ENCODE measurements around the gene SPATA22. TPM values are rescaled to one million over a fixed set of nuclear protein-coding genes. Genes with fewer than 3 reads are reported as not detected.
"Not testable (repeated sequence)": the region's sequence is repeated elsewhere in the genome, so short reads cannot be mapped to it uniquely, and the experiment has no call there.

Gene SPATA22
- total RNA-seq, 3 donors from 2014 or later, result not detected

DNA sequence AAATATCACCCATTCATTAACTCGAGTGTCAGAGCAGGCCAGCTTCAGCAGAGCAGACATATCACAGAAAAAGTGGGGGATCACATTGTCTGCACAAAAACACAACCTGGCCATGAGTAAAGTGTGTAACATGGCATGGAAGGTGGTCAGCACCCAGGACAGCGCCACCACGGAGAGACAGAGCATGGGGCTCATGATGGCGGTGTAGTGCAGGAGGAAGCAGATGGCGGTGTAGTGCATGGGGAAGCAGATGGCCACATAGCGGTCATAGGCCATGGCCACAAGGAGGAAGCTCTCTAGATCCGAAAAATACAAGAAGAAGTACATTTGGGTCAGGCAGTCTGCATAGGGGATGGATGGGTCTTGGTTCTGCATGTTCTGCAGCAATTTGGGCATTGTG is 38.4 kb downstream of the SPATA22 start:
- H3K4me3 Mint-ChIP-seq; DNase-seq; H3K36me3 Mint-ChIP-seq (ENCODE audit: insufficient read depth); H3K9me3 Mint-ChIP-seq; ATAC-seq; H3K4me1 Mint-ChIP-seq (ENCODE audit: low read depth): not testable (repeated sequence)
- peaks cover 15% of the 10 kb centered on the region for H3K27me3 Mint-ChIP-seq (ENCODE audit: low read depth)

DNA sequence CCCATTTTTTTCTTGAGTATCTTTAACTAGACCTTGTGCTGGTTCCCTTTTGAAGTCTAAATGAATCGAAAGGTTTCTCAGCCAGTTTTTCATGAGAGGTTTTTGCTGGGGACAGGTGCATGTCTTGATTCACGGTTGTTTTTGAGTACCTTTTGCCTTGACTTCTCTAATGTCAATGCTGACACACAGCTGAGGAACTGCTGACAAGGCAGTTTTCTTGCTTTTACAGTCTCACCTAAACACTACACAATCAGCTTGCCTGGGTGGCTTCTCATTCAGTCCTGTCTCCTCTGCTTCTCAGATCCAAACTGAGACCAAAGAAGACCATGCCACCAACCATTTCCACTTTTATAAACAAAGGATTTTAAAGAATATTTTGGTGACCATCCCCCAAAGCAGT is 53.4 kb downstream of the SPATA22 start:
- ATAC-seq, result no peak
- no peak overlapping the region for H3K4me3 Mint-ChIP-seq
- peaks cover 20% of the 10 kb centered on the region for H3K27me3 Mint-ChIP-seq (ENCODE audit: low read depth)
- H3K9me3 Mint-ChIP-seq, result no peaks in the 10 kb centered on the region
- DNase-seq, result no peak
- H3K36me3 Mint-ChIP-seq (ENCODE audit: insufficient read depth), result no peaks in the 10 kb centered on the region
- H3K4me1 Mint-ChIP-seq (ENCODE audit: low read depth), result no peaks in the 10 kb centered on the region

DNA sequence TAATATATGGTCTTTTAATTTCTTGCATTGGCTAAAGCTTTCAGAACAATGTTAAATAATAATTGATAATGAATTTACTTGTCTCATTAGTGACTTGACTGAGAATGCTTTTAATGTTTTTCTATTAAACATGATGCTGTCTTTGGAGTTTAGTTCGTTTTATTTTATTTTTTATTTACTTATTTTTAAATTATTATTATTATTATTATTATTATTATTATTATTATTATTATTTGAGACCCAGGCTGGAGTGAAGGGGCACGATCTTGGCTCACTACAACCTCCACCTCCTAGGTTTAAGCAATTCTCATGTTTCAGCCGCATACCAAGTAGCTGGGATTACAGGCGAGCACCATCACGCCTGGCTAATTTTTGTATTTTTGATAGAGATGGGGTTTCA is 56.0 kb downstream of the SPATA22 start:
- peaks cover 26% of the 10 kb centered on the region for H3K27me3 Mint-ChIP-seq (ENCODE audit: low read depth)
- peaks cover 3% of the 10 kb centered on the region for H3K4me1 Mint-ChIP-seq (ENCODE audit: low read depth)
- no peaks in the 10 kb centered on the region for H3K9me3 Mint-ChIP-seq
- ATAC-seq (no peak), DNase-seq (no peak)
- no peak overlapping the region for H3K4me3 Mint-ChIP-seq
- no peaks in the 10 kb centered on the region for H3K36me3 Mint-ChIP-seq (ENCODE audit: insufficient read depth)

DNA sequence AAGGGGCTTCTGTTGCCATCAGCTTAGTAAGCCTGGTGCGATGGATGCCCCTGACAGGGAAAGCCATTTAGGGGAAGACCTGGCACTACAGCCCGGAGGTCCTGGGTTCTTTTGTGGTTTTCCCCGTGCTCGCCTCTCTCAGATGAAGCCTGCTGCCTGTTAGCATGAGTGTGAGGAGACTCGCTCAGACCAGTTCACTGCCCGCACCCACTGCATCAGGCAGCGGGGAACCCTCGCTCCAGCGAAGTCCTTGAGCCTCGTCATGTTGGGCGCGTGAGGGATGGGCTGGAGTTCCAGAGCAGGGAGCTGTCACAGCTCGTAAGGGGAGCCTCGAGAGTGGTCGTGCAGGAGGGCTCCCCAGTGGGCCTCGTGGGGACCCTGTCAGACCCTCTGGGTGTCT is 59.4 kb downstream of the SPATA22 start:
- not testable (repeated sequence) for H3K4me3 Mint-ChIP-seq; H3K4me1 Mint-ChIP-seq (ENCODE audit: low read depth); H3K36me3 Mint-ChIP-seq (ENCODE audit: insufficient read depth); DNase-seq; ATAC-seq
- Mint-ChIP-seq H3K9me3 (peaks cover 11% of the 10 kb centered on the region), H3K27me3 (ENCODE audit: low read depth) (peaks cover 38% of the 10 kb centered on the region)

DNA sequence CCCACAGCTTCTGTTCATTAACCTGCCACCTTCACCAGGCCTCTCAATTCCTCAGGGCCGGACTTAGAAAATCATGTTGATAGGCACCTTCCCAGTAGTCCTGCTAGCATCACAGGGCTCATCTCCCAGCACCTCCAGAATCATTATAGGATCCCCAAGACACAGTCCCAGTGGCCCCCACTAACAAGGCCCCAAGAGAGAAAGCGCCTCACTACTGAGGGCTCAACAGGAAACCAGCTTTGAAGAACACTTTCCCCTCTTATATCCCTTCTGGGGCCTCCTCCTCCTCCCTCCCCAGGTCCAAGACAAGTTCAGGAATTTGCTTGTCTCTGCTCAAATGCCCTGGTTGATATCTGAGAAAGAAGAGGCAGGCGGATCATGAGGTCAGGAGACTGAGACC is 60.5 kb downstream of the SPATA22 start, which contains the start of gene OR3A3:
OR3A3 (plus strand) TSS at position 301 of the 400 bp plus-strand sequence.
- Mint-ChIP-seq H3K27me3 (ENCODE audit: low read depth) (peaks cover 44% of the 10 kb centered on the region), H3K4me1 (ENCODE audit: low read depth) (peaks cover 3% of the 10 kb centered on the region), H3K36me3 (ENCODE audit: insufficient read depth) (no peaks in the 10 kb centered on the region), H3K9me3 (peaks cover 19% of the 10 kb centered on the region), H3K4me3 (no peak within 1 kb of the TSS)
- ATAC-seq (no peak), DNase-seq (no peak)

DNA sequence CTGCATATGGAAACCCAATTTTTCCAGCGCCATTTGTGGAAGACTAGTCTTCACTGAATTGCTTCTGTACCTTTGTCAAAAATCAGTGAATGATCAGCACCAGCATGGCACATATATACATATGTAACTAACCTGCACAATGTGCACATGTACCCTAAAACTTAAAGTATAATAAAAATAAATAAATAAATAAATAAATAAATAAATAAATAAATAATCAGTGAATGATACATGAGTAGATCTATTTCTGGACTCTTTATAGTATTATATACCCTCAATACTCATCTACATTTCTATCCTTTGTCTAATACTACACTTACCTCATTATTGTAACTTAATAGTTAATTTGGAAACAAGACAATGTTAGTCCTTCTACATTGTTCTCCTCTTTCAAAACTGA is 67.8 kb downstream of the SPATA22 start:
- H3K4me3 Mint-ChIP-seq; H3K36me3 Mint-ChIP-seq (ENCODE audit: insufficient read depth); DNase-seq; H3K4me1 Mint-ChIP-seq (ENCODE audit: low read depth); ATAC-seq: not testable (repeated sequence)
- Mint-ChIP-seq H3K27me3 (ENCODE audit: low read depth) (peaks cover 24% of the 10 kb centered on the region), H3K9me3 (peaks cover 19% of the 10 kb centered on the region)

DNA sequence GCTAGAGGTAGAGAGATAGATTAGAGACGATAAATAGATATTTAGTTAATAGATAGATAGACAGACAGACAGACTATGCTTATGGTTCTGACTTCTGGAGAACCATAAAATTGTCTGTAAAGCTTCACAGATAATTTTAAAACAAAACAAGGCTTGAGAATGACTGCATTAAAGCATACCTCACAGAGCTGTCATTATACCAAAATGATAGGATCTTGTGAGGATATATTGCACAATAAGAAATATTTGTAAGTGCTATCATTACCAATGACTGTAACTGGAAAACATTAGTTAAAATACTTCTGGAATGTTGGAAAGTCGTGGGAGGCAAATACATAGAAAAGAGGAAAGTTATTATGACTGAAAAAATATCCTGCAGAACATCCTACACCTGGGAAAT is 69.8 kb downstream of the SPATA22 start:
- Mint-ChIP-seq H3K27me3 (ENCODE audit: low read depth) (peaks cover 13% of the 10 kb centered on the region), H3K36me3 (ENCODE audit: insufficient read depth) (no peaks in the 10 kb centered on the region), H3K4me3 (no peak overlapping the region), H3K9me3 (peaks cover 7% of the 10 kb centered on the region), H3K4me1 (ENCODE audit: low read depth) (no peaks in the 10 kb centered on the region)
- DNase-seq (no peak), ATAC-seq (no peak)

DNA sequence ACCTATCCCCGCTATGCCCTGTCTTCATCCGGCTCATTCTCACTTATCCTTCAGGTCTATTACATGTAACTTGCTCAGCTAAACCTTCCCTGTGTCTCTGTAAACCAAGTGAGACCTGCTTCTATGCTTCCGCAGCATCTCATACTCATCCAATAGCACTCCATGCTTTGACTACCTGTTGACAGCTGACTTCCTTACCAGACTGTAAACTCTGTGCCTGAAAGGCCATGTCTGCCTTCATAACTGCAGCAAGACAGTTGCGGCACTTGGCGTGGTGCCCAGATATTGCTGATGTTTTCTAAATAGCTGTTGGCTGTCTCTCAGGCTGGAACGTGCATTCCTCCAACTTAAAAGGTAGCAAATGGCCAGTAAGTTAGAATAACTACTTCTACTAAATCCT is 71.6 kb downstream of the SPATA22 start:
- ATAC-seq (no peak), DNase-seq (no peak)
- Mint-ChIP-seq H3K36me3 (ENCODE audit: insufficient read depth) (no peaks in the 10 kb centered on the region), H3K9me3 (no peaks in the 10 kb centered on the region), H3K4me3 (no peak overlapping the region), H3K4me1 (ENCODE audit: low read depth) (no peaks in the 10 kb centered on the region), H3K27me3 (ENCODE audit: low read depth) (peaks cover 12% of the 10 kb centered on the region)

DNA sequence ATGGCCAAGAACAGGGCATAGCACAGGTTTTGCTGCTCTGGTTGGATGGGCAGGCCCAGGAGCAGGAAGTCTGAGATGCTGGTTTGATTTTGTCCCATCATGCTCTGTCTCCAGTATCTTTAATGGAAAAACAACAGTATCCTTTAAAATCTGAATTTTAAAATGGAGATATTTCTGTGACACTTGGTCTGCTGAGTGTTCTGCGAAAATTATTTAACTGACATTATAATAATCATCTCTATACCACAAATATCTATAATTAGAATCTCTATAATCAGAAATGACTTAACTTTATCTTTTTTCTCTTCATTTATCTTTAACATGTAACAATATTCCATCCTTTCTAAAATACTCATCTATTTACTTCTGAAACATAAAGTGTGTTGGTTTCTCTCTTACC is 73.3 kb downstream of the SPATA22 start, which contains the start of gene OR1E1:
OR1E1 (minus strand) TSS at position 101 of the 400 bp plus-strand sequence; CDS start at position 101, 0 bp downstream.
- ATAC-seq, result no peak
- Mint-ChIP-seq H3K4me3 (no peak within 1 kb of the TSS), H3K27me3 (ENCODE audit: low read depth) (peaks cover 18% of the 10 kb centered on the region), H3K9me3 (no peaks in the 10 kb centered on the region), H3K36me3 (ENCODE audit: insufficient read depth) (no peaks in the 10 kb centered on the region), H3K4me1 (ENCODE audit: low read depth) (no peaks in the 10 kb centered on the region)
- no peak for DNase-seq

DNA sequence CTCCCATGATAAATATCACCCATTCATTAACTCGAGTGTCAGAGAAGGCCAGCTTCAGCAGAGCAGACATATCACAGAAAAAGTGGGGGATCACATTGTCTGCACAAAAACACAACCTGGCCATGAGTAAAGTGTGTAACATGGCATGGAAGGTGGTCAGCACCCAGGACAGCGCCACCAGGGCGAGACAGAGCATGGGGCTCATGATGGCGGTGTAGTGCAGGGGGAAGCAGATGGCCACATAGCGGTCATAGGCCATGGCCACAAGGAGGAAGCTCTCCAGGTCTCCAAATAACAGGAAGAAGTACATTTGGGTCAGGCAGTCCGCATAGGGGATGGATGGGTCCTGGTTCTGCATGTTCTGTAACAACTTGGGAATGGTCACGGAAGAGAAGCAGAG is 73.8 kb downstream of the SPATA22 start:
- not testable (repeated sequence) for ATAC-seq; H3K4me1 Mint-ChIP-seq (ENCODE audit: low read depth); H3K36me3 Mint-ChIP-seq (ENCODE audit: insufficient read depth); DNase-seq; H3K4me3 Mint-ChIP-seq; H3K9me3 Mint-ChIP-seq
- H3K27me3 Mint-ChIP-seq (ENCODE audit: low read depth), result peaks cover 18% of the 10 kb centered on the region

Other genes with a start within 250 kb of the SPATA22 start
- under 1 TPM in 2 of 3 donors, not detected in 1; 0.25 to 0.46 TPM for gene OR3A1, start 173.5 kb downstream of the SPATA22 start, total RNA-seq
- gene OR3A2, start 85.5 kb downstream of the SPATA22 start, total RNA-seq, result 1 to 10 TPM in 2 of 3 donors, under 1 TPM in 1; 0.40 to 3.7 (median 2.8) TPM
- gene OR1E1, start 73.4 kb downstream of the SPATA22 start, total RNA-seq, result not detected
- gene OR3A3, start 60.4 kb downstream of the SPATA22 start, total RNA-seq, result not detected
- gene OR1E2, start 38.0 kb downstream of the SPATA22 start, total RNA-seq, result not detected
- not detected for gene ASPA, start 4.2 kb upstream of the SPATA22 start, total RNA-seq
- gene TRPV3, start 86.0 kb upstream of the SPATA22 start, total RNA-seq, result under 1 TPM; 0.45 to 0.84 (median 0.73) TPM
- 1 to 10 TPM in 2 of 3 donors, under 1 TPM in 1; 0.96 to 1.4 (median 1.2) TPM for gene TRPV1, start 137.6 kb upstream of the SPATA22 start, total RNA-seq
- gene SHPK, start 164.4 kb upstream of the SPATA22 start, total RNA-seq, result 10 to 100 TPM in 2 of 3 donors, 1 to 10 TPM in 1; 9.1 to 14.7 (median 10.8) TPM
- 10 to 100 TPM; 19.4 to 34.4 (median 21.5) TPM for gene CTNS, start 164.9 kb upstream of the SPATA22 start, total RNA-seq
- 10 to 100 TPM in 1 of 3 donors, 1 to 10 TPM in 2; 8.9 to 10.6 (median 9.2) TPM for gene TAX1BP3, start 196.8 kb upstream of the SPATA22 start, total RNA-seq
- 10 to 100 TPM; 66.3 to 99.5 (median 98.0) TPM for gene EMC6, start 197.0 kb upstream of the SPATA22 start, total RNA-seq
- 10 to 100 TPM; 29.5 to 53.5 (median 30.8) TPM for gene P2RX5, start 224.3 kb upstream of the SPATA22 start, total RNA-seq